BLaER1 (cell line): ENCODE measurements around the gene INHBE.

Source experiments
- H3K27ac ChIP-seq: shearing (Covaris generic); formaldehyde crosslinking; 2 replicates; pipeline ENCODE4 v1.8.1; 2022
- H3K27me3 ChIP-seq: shearing (Covaris generic); formaldehyde crosslinking; 2 replicates; pipeline ENCODE4 v1.8.1; 2022
- H3K36me3 ChIP-seq: shearing (Covaris generic); formaldehyde crosslinking; 2 replicates; pipeline ENCODE4 v1.8.1; 2022
- H3K4me1 ChIP-seq: shearing (Covaris generic); formaldehyde crosslinking; 2 replicates; pipeline ENCODE4 v1.8.1; 2022
- H3K4me2 ChIP-seq: shearing (Covaris generic); formaldehyde crosslinking; 2 replicates; pipeline ENCODE4 v1.8.1; 2022
- H3K4me3 ChIP-seq: shearing (Covaris generic); formaldehyde crosslinking; 2 replicates; pipeline ENCODE4 v1.8.1; 2022
- H3K9ac ChIP-seq: shearing (Covaris generic); formaldehyde crosslinking; 2 replicates; pipeline ENCODE4 v1.8.1; 2022
- H3K9me3 ChIP-seq: shearing (Covaris generic); formaldehyde crosslinking; 2 replicates; pipeline ENCODE4 v1.8.1; 2022
- H4K20me1 ChIP-seq: shearing (Covaris generic); formaldehyde crosslinking; 2 replicates; pipeline ENCODE4 v1.8.1; 2022
- Cebpa-rat ChIP-seq: shearing (Covaris generic); IDR thresholded peaks from 2 replicates; pipeline ENCODE4 v1.8.1; 2022

INHBE gene

DNA sequence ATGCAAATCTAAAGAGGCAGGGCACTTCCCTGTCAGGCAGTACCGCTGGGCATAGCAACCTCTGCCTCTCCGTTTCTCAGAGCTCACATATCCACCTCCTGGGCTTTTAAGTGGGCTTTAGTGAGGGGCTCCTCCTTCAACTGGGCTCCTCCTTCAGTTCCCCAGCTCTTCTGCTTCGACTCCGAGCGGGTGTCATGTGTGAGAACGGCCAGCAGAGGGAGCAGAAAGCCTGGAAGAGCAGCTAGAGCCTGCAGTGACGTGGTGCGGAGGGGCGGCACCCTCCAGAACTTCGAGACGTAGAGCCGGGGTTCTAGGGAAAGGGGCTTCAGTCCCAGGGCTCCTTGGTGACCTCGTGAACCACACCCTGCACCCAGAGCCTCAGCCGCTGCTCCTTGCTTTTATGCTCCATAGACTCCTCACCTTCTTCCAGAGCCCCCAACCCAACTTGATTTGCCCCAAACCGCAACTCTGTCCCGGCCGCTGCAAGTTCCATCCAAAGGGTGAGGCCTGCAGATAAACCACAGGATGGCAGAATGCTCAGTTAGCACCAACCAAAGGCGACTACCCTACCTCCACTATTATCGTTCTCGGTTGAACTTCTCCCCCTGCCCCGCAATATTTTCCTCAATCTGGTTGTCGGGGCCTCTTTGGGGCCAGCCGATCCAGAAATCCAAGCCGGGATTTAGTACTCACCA, 4.1 kb downstream of the INHBE start:
- Histone ChIP-seq H3K9me3 (no peaks in the 10 kb centered on the region), H3K4me2 (peak overlapping the region; percentile 79), H3K36me3 (no peaks in the 10 kb centered on the region), H3K27me3 (peaks cover 20% of the 10 kb centered on the region), H4K20me1 (peaks cover 7% of the 10 kb centered on the region), H3K9ac (peak overlapping the region; percentile 72), H3K4me1 (peaks cover 64% of the 10 kb centered on the region), H3K27ac (peak overlapping the region; percentile 77), H3K4me3 (peak overlapping the region; percentile 70)
- no peak for TF ChIP-seq Cebpa-rat

DNA sequence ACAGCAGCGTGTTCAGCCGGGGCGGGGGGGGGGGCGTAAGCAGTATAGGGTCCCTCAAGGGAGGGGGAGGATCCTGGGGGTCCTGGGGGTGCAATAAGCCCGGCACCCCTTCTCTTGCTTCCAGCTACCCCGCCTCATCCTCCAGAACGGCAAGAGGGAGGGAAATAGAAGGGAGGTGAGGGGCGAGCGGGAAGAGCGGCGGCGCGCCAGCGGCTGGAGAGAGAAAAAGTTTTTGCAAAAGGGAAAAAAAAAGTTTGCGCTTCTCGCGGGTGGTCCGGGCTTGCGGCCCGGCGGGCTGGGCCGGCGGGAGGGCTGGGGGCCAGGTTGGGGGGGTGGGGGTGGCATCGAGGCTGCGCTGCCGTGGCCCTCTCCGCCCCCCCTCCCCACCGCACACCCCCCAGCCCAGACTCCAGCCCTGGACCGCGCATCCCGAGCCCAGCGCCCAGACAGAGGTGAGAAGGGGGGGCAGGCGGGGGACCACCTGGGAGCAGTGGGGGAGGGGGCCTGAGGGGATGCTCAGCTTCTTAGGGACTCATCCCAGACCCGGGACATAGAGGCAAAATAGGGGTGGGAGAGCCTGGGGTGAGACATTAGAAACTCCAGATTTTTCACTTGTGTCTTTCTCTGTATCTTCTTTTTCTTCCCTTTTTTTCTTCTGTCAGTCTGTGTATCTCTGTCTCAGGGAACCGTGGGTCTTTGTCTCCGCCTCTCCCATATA, 4.8 kb downstream of the INHBE start, which contains the start of gene GLI1:
Gene GLI1 (plus strand): TSS at position 36 of the 718 bp plus-strand sequence. CDS start 3,907 bp downstream, outside the sequence.
- peak within 1 kb of the TSS; percentile 72 for H3K9ac ChIP-seq
- peak within 1 kb of the TSS; percentile 70 for H3K4me3 ChIP-seq
- H3K27ac ChIP-seq, result peak within 1 kb of the TSS; percentile 77
- H3K9me3 ChIP-seq, result no peaks in the 10 kb centered on the region
- no peaks in the 10 kb centered on the region for H3K36me3 ChIP-seq
- peaks cover 7% of the 10 kb centered on the region for H4K20me1 ChIP-seq
- no peak for TF ChIP-seq Cebpa-rat
- H3K4me1 ChIP-seq, result peaks cover 56% of the 10 kb centered on the region
- H3K4me2 ChIP-seq, result peak within 1 kb of the TSS; percentile 98
- peaks cover 20% of the 10 kb centered on the region for H3K27me3 ChIP-seq

DNA sequence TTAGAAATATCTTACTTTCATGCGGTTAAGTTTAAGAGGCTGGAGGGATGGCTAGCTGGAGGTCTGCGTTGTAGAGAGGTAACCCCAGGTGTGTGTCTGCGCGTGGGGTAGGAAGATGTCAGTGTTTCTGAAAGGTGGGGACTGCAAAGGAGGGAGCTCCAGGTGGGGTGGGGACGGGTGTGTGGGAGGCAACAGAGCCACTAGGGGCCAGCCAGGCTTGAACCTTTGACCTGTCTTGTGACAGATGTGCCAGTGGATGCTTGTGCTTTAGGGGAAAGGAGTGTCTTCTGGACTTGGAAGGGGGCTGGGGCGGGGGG, 5.3 kb downstream of the INHBE start:
- Histone ChIP-seq H3K36me3 (no peaks in the 10 kb centered on the region), H3K9me3 (no peaks in the 10 kb centered on the region), H3K4me3 (peak overlapping the region; percentile 70), H3K27ac (no peak overlapping the region), H4K20me1 (peaks cover 7% of the 10 kb centered on the region), H3K9ac (no peak overlapping the region), H3K4me2 (peak overlapping the region; percentile 98), H3K27me3 (peaks cover 20% of the 10 kb centered on the region), H3K4me1 (peaks cover 54% of the 10 kb centered on the region)
- TF ChIP-seq Cebpa-rat, result no peak

DNA sequence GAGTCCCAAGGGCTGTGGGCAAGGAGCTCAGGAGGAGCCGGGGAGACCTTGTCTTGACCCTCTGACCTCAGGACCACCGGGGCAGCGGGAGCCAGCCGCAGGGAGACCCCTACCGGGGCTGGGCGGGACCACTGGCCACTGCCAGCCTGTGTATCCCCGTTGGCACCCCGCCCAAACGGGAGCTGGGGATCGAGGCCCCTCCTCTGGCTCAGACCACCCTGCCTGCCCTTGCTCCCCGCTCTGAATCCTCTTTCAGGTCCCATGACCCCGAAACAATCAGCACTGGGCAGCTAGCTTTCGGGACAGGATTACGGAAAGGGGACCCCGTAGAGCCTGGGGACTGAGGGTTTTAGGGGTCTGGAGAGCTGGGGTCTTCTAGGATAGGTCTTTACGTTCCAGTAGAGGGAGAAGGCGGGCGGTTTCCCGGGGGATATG, 5.8 kb downstream of the INHBE start:
- peaks cover 7% of the 10 kb centered on the region for H4K20me1 ChIP-seq
- H3K4me3 ChIP-seq, result peak overlapping the region; percentile 70
- no peaks in the 10 kb centered on the region for H3K36me3 ChIP-seq
- peak overlapping the region; percentile 98 for H3K4me2 ChIP-seq
- TF ChIP-seq Cebpa-rat, result no peak
- H3K27me3 ChIP-seq, result peaks cover 20% of the 10 kb centered on the region
- H3K9me3 ChIP-seq, result no peaks in the 10 kb centered on the region
- H3K9ac ChIP-seq, result peak overlapping the region; percentile 30; the same call in 1 of the 2 replicates
- H3K4me1 ChIP-seq, result peaks cover 53% of the 10 kb centered on the region
- no peak overlapping the region for H3K27ac ChIP-seq

DNA sequence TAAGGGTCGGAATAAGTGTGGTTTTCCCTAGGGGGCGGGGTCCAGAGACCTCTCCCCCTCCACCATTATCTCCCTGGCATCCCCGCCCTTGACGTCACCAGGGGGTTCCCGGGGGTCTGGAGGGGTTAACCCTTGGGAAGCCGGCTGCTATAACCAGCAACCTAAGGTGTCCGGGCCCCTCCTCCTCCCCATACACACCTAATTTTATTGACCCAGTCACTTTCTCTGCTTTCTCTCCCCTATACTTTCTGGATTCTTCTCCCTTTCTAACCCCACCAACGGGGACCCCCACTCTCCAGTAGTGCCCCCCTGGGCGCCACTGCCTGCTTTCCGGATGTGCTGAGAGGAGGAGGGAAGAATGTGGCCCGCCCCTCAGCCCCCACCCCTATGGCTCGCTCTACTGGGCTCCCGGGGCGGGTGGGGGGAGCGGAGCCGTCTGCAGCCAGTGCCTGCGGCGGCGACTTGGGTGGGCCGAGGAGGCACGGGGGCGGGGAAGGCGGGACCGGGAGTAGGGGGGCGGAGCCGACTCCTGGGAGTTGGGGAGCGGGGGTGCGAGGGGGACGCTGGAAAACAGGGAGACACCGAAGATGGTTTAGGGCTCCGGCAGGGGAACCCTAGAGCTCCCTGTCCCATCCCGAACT, 6.3 kb downstream of the INHBE start:
- H3K27ac ChIP-seq, result no peak overlapping the region
- peak overlapping the region; percentile 74 for H3K9ac ChIP-seq
- H3K27me3 ChIP-seq, result peaks cover 20% of the 10 kb centered on the region
- H3K4me3 ChIP-seq, result peak overlapping the region; percentile 70
- no peaks in the 10 kb centered on the region for H3K36me3 ChIP-seq
- no peaks in the 10 kb centered on the region for H3K9me3 ChIP-seq
- peaks cover 48% of the 10 kb centered on the region for H3K4me1 ChIP-seq
- H4K20me1 ChIP-seq, result peaks cover 7% of the 10 kb centered on the region
- no peak for TF ChIP-seq Cebpa-rat
- H3K4me2 ChIP-seq, result peak overlapping the region; percentile 98

DNA sequence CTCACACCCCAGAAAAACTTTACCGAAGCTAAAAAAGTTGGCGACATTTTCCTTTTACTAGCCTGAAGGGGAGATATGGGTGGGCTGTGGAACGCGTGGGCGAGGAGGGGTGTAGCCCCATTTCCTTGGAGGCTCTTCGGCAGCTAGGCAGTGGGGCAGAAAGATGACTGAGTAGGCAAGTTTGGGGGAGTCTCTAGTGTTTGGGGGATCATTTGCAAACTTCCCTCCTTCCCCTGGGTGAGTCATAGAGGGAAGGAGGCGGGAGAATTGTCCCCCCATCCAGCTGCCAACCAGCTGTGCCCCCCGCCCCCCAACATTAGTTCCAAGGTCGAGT, 6.8 kb downstream of the INHBE start:
- Histone ChIP-seq H3K4me2 (peak overlapping the region; percentile 98), H4K20me1 (peaks cover 7% of the 10 kb centered on the region), H3K4me1 (peaks cover 44% of the 10 kb centered on the region), H3K27me3 (peaks cover 20% of the 10 kb centered on the region), H3K27ac (no peak overlapping the region), H3K4me3 (peak overlapping the region; percentile 70), H3K9me3 (no peaks in the 10 kb centered on the region), H3K9ac (peak overlapping the region; percentile 74), H3K36me3 (no peaks in the 10 kb centered on the region)
- no peak for TF ChIP-seq Cebpa-rat

DNA sequence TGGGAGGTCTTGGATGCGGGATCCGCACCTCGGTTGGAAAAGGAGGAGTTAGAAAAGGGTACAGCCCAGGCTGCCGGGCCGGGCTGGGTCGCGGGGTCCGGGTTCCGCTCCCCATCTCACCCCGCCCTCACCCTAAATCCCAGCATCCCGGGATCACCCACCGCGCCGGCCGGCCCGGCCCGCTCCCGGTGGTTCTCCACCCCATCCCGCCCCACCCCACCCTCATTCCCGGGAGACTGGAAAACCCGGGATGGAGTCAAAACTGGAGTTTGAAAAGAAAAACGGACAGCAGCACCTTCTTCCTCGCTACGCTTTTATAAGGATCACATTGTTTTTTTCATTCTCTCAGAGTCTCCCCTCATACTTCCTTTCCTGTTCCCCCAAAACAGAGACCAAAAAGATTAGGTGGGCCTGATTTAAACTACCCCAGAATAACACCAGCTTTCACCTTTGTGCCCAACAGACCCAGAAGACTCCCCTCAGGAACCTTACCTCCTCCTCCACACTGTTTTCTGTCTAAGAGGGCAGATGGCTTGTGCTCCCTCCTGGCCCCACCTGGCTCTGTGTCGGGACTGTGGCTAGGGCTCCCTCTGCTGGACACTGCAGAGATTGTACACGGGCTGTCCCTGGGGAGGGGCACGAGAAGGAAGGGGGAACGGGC, 7.3 kb downstream of the INHBE start:
- H3K4me1 ChIP-seq, result peaks cover 41% of the 10 kb centered on the region
- peak overlapping the region; percentile 98 for H3K4me2 ChIP-seq
- peak overlapping the region; percentile 70 for H3K4me3 ChIP-seq
- peak overlapping the region; percentile 74 for H3K9ac ChIP-seq
- H4K20me1 ChIP-seq, result peaks cover 7% of the 10 kb centered on the region
- no peak for TF ChIP-seq Cebpa-rat
- no peaks in the 10 kb centered on the region for H3K36me3 ChIP-seq
- peaks cover 20% of the 10 kb centered on the region for H3K27me3 ChIP-seq
- H3K9me3 ChIP-seq, result no peaks in the 10 kb centered on the region
- no peak overlapping the region for H3K27ac ChIP-seq

DNA sequence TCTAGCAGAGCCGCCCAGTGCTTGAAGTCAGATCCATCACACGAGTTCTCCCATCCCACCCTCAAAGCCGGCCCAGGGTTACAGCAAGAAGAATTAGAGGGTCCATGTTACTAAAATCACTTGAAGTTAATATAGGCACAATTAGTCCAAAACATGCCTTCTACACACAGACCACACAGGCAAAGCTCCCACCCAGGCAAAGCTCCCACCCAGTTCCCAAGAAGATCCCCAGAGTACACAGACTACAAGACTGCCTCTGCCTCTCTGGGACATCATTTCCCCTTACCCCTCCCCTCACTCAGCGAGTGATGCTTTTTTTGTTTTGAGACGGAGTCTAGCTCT, 7.8 kb downstream of the INHBE start:
- no peaks in the 10 kb centered on the region for H3K9me3 ChIP-seq

DNA sequence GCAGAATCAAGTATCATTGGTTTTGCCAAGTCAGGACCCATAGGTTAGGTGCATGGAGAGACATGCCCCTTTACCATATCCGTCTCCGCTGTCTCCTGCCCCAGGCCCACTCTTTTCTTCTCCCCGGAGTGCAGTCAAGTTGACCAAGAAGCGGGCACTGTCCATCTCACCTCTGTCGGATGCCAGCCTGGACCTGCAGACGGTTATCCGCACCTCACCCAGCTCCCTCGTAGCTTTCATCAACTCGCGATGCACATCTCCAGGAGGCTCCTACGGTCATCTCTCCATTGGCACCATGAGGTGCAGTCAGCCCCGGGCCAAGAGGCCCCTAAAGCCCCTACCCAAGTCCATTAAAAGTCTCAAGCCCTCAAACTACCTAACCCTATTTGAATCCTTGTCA, 9.5 kb downstream of the INHBE start:
- H3K9ac ChIP-seq, result no peak overlapping the region
- peaks cover 28% of the 10 kb centered on the region for H3K4me1 ChIP-seq
- H3K4me3 ChIP-seq, result no peak overlapping the region
- H3K27ac ChIP-seq, result no peak overlapping the region
- no peaks in the 10 kb centered on the region for H3K9me3 ChIP-seq
- H3K4me2 ChIP-seq, result no peak overlapping the region
- H3K27me3 ChIP-seq, result peaks cover 20% of the 10 kb centered on the region
- no peak for TF ChIP-seq Cebpa-rat
- peaks cover 7% of the 10 kb centered on the region for H4K20me1 ChIP-seq
- peaks cover 6% of the 10 kb centered on the region; the same call in 1 of the 2 replicates for H3K36me3 ChIP-seq

More for the DNA sequence above, 7.8 kb downstream of the INHBE start:
- H4K20me1 ChIP-seq, result peaks cover 7% of the 10 kb centered on the region
- H3K4me2 ChIP-seq, result peak overlapping the region; percentile 98
- no peak overlapping the region for H3K4me3 ChIP-seq
- no peak for TF ChIP-seq Cebpa-rat
- no peaks in the 10 kb centered on the region for H3K36me3 ChIP-seq
- H3K9ac ChIP-seq, result no peak overlapping the region
- H3K27ac ChIP-seq, result no peak overlapping the region
- peaks cover 38% of the 10 kb centered on the region for H3K4me1 ChIP-seq
- peaks cover 20% of the 10 kb centered on the region for H3K27me3 ChIP-seq
